Osteoblast (primary cell): ENCODE data around the gene CNTNAP5. TPM values are rescaled to one million over a fixed set of nuclear protein-coding genes. Genes with fewer than 3 reads are reported as not detected.

ENCODE experiments used
- DNase-seq: peaks from one replicate; pipeline ENCODE4 v3.0.0; 2011; ENCODE audit warnings: low spot score, mixed read lengths; ENCODE audit not compliant: insufficient read length; ENCODE audit errors: missing footprints
- H2AFZ ChIP-seq: 2 replicates; pipeline ENCODE4 v1.6.0; 2011; ENCODE audit warnings: mild to moderate bottlenecking, low read length
- H3K27ac ChIP-seq: 2 replicates; pipeline ENCODE4 v1.5.1; 2011; ENCODE audit warnings: mild to moderate bottlenecking, low read depth, low read length, moderate library complexity
- H3K27me3 ChIP-seq: 2 replicates; pipeline ENCODE4 v1.6.0; 2012; ENCODE audit warnings: mild to moderate bottlenecking, control low read depth, inconsistent platforms, low read length, moderate library complexity; ENCODE audit not compliant: insufficient read depth
- H3K36me3 ChIP-seq: 2 replicates; pipeline ENCODE4 v1.5.1; 2011; ENCODE audit warnings: mild to moderate bottlenecking, low read length, control low read depth, moderate library complexity; ENCODE audit not compliant: insufficient read depth
- H3K4me1 ChIP-seq: 2 replicates; pipeline ENCODE4 v1.5.1; 2011; ENCODE audit warnings: mild to moderate bottlenecking, low read length, control low read depth, moderate library complexity; ENCODE audit not compliant: insufficient read depth
- H3K4me2 ChIP-seq: 2 replicates; pipeline ENCODE4 v1.6.0; 2011; ENCODE audit warnings: mild to moderate bottlenecking, low read length; ENCODE audit not compliant: insufficient read depth
- H3K4me3 ChIP-seq: fragments of 200-600 bp; sonication (generic); 3 replicates; pipeline ENCODE4 v1.5.1; 2012; ENCODE audit warnings: mild to moderate bottlenecking, low read length, inconsistent platforms; ENCODE audit not compliant: insufficient read depth
- H3K79me2 ChIP-seq: 2 replicates; pipeline ENCODE4 v1.6.0; 2012; ENCODE audit warnings: mild to moderate bottlenecking, low read length, control low read depth, inconsistent platforms; ENCODE audit not compliant: insufficient read depth
- H3K9me3 ChIP-seq: 2 replicates; pipeline ENCODE4 v1.5.1; 2011; ENCODE audit warnings: low read depth, low read length, control low read depth
- H4K20me1 ChIP-seq: 2 replicates; pipeline ENCODE4 v1.6.0; 2012; ENCODE audit warnings: mild to moderate bottlenecking, low read length, control low read depth; ENCODE audit not compliant: insufficient read depth
- total RNA-seq: library from RNA; depleted of rRNA; stranded (reverse); fragments of >200 nt; gene quantifications from 2 replicates; pipeline ENCODE4 v1.2.3, GENCODE V29; 2012
- TF ChIP-seq, protein P1 (sequence below): IDR thresholded peaks from 2 replicates; pipeline ENCODE4 v1.5.1; 2011; ENCODE audit warnings: mild to moderate bottlenecking, low read depth, low read length, moderate library complexity; ENCODE audit errors: extremely low read depth

The CNTNAP5 gene
- total RNA-seq, 1 donor, result not detected

DNA sequence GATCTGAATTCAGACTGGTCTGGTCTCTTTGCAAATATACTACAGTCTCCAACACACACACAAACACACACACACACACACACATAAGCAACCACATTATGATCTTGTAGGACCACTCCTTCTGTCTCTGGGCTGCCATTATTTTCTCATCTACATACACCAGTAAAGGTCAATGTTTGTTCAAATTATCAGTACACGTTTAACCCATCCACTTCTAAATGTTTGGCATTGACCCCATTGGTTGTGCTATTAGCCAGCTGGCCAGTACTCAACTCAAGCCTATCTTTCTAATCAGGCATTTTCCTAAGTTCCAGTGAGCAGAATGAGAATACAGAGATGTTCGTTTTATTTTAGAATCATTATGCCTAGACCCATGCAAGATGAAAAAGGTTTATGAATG, 186.4 kb downstream of the CNTNAP5 start:
- Histone ChIP-seq H4K20me1 (no peaks in the 10 kb centered on the region), H3K36me3 (no peaks in the 10 kb centered on the region), H3K27ac (no peak overlapping the region), H3K4me3 (no peak overlapping the region), H3K27me3 (no peaks in the 10 kb centered on the region), H2AFZ (no peak overlapping the region), H3K79me2 (no peaks in the 10 kb centered on the region), H3K9me3 (peaks cover 2% of the 10 kb centered on the region), H3K4me1 (no peaks in the 10 kb centered on the region), H3K4me2 (no peak overlapping the region)
- no peak for DNase-seq
- TF ChIP-seq, protein P1, sequence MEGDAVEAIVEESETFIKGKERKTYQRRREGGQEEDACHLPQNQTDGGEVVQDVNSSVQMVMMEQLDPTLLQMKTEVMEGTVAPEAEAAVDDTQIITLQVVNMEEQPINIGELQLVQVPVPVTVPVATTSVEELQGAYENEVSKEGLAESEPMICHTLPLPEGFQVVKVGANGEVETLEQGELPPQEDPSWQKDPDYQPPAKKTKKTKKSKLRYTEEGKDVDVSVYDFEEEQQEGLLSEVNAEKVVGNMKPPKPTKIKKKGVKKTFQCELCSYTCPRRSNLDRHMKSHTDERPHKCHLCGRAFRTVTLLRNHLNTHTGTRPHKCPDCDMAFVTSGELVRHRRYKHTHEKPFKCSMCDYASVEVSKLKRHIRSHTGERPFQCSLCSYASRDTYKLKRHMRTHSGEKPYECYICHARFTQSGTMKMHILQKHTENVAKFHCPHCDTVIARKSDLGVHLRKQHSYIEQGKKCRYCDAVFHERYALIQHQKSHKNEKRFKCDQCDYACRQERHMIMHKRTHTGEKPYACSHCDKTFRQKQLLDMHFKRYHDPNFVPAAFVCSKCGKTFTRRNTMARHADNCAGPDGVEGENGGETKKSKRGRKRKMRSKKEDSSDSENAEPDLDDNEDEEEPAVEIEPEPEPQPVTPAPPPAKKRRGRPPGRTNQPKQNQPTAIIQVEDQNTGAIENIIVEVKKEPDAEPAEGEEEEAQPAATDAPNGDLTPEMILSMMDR, result no peak

DNA sequence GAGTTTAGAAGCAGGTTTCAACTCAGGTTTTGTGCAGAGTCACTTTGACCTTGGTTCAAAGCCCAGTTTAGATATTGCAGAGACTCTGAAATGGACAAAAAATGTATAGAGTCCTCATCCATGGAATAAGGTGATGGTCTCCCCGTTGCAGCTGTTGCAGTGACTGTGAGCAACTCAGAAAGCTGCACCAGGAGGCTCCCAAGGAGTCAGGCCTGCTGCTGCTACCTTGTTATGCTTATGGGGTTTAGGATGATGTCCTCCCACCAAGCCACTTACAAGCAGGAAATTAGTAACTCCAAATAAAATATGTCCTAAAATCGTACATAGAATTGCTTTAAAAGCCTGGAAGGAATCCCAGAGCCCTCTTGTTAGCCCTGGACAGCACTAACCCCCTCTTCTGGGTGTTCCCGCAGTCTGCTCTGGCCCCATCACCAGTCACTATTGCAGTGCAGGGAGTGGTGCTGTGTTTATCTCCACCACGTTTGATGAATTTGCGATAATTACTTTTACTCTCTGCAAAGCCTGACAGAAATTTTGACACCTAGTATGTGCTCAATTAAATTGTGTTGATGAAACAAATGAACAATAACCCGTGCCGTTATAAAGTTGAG, 189.0 kb downstream of the CNTNAP5 start:
- Histone ChIP-seq H3K4me1 (no peaks in the 10 kb centered on the region), H3K27ac (no peak overlapping the region), H4K20me1 (no peaks in the 10 kb centered on the region), H3K79me2 (no peaks in the 10 kb centered on the region), H3K4me3 (no peak overlapping the region), H3K9me3 (peaks cover 1% of the 10 kb centered on the region), H3K27me3 (no peaks in the 10 kb centered on the region), H2AFZ (no peak overlapping the region), H3K4me2 (no peak overlapping the region), H3K36me3 (no peaks in the 10 kb centered on the region)
- TF ChIP-seq, protein P1, result no peak
- DNase-seq, result no peak

DNA sequence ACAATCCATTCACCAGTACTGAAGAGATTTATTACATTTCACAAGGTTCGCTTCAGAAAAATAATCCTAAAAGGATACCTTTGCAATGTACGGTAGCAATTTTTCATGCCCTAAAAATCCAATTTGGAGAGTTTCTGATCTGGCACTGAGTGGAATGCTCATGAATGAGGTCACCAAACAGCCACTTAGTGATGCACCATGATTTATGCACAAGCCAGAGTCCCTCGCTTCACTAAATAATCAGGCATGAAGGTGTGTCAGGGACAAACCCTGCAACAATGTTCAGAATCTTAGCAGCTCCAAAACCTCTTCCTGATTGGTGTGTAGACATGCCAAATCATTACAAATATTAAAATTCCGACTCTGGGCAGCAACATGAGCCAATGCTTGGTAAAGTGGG, 221.1 kb downstream of the CNTNAP5 start:
- no peak for DNase-seq
- TF ChIP-seq, protein P1, result no peak
- no peaks in the 10 kb centered on the region for H3K4me1 ChIP-seq
- no peak overlapping the region for H3K4me2 ChIP-seq
- no peaks in the 10 kb centered on the region for H3K36me3 ChIP-seq
- H3K27me3 ChIP-seq, result no peaks in the 10 kb centered on the region
- H2AFZ ChIP-seq, result no peak overlapping the region
- no peak overlapping the region for H3K27ac ChIP-seq
- no peak overlapping the region for H3K4me3 ChIP-seq
- no peaks in the 10 kb centered on the region for H3K79me2 ChIP-seq
- H3K9me3 ChIP-seq, result no peaks in the 10 kb centered on the region
- no peaks in the 10 kb centered on the region for H4K20me1 ChIP-seq

GRCh38 chr2:124248386-124248785, 223.3 kb downstream of the CNTNAP5 start:
- Histone ChIP-seq H3K9me3 (no peaks in the 10 kb centered on the region), H3K27ac (no peak overlapping the region), H3K36me3 (no peaks in the 10 kb centered on the region), H4K20me1 (no peaks in the 10 kb centered on the region), H3K4me1 (no peaks in the 10 kb centered on the region), H3K4me2 (no peak overlapping the region), H3K4me3 (no peak overlapping the region), H3K79me2 (no peaks in the 10 kb centered on the region), H3K27me3 (no peaks in the 10 kb centered on the region), H2AFZ (no peak overlapping the region)
- TF ChIP-seq, protein P1, result no peak
- no peak for DNase-seq
